Fibroblast of lung (primary cell): ENCODE data around the gene IRGQ. TPM values are rescaled to one million over a fixed set of nuclear protein-coding genes. Genes with fewer than 3 reads are reported as not detected.

Experiments
- DNase-seq, 2 donors: peaks; one replicate each; pipeline versions ENCODE4 v3.0.0 to v3.0.0-alpha.2; 2010; ENCODE audit warnings: low read depth in 2 of 2
- H2AFZ ChIP-seq: 2 replicates; pipeline ENCODE4 v1.5.1; 2012; ENCODE audit warnings: low read length, control low read depth, inconsistent platforms
- H3K27ac ChIP-seq: 2 replicates; pipeline ENCODE4 v1.5.1; 2011; ENCODE audit warnings: low read length, control low read depth; ENCODE audit not compliant: insufficient read depth
- H3K27me3 ChIP-seq: 2 replicates; pipeline ENCODE4 v1.5.1; 2011; ENCODE audit warnings: mild to moderate bottlenecking, low read length; ENCODE audit not compliant: control insufficient read depth, insufficient read depth
- H3K36me3 ChIP-seq: 2 replicates; pipeline ENCODE4 v1.5.1; 2011; ENCODE audit warnings: low read length; ENCODE audit not compliant: control insufficient read depth, insufficient read depth
- H3K4me1 ChIP-seq: 2 replicates; pipeline ENCODE4 v1.5.1; 2011; ENCODE audit warnings: low read length; ENCODE audit not compliant: control insufficient read depth, insufficient read depth; ENCODE audit errors: extremely low read depth
- H3K4me2 ChIP-seq: 2 replicates; pipeline ENCODE4 v1.5.1; 2011; ENCODE audit warnings: low read length, control low read depth; ENCODE audit not compliant: insufficient read depth; ENCODE audit errors: extremely low read depth
- H3K4me3 ChIP-seq, 4 experiments: fragments of 200-600 bp in 1 of 4; sonication (generic) in 1 of 4; replicated peaks in 1 of 4; 2 replicates each; pipeline ENCODE4 v1.5.1; 2011 to 2016; ENCODE audit warnings: low read length in 4 of 4, low read depth in 3 of 4, mild to moderate bottlenecking in 3 of 4, control low read depth in 2 of 4, inconsistent platforms in 1 of 4, mixed read lengths in 1 of 4; ENCODE audit not compliant: insufficient read depth in 1 of 4; ENCODE audit errors: control extremely low read depth in 1 of 4
- H3K79me2 ChIP-seq: 2 replicates; pipeline ENCODE4 v1.5.1; 2012; ENCODE audit warnings: mild to moderate bottlenecking, low read length, inconsistent platforms; ENCODE audit not compliant: control insufficient read depth, insufficient read depth
- H3K9ac ChIP-seq: 2 replicates; pipeline ENCODE4 v1.5.1; 2011; ENCODE audit warnings: mild to moderate bottlenecking, low read length, control low read depth; ENCODE audit not compliant: insufficient read depth
- H3K9me3 ChIP-seq: 2 replicates; pipeline ENCODE4 v1.5.1; 2012; ENCODE audit warnings: low read depth, low read length; ENCODE audit not compliant: control insufficient read depth, insufficient read depth
- H4K20me1 ChIP-seq: 2 replicates; pipeline ENCODE4 v1.5.1; 2011; ENCODE audit warnings: low read length; ENCODE audit not compliant: control insufficient read depth, insufficient read depth; ENCODE audit errors: extremely low read depth
- CTCF ChIP-seq, 2 donors: IDR thresholded peaks in 1 of 2; conservative IDR thresholded peaks in 1 of 2; 1 replicate in 1 of 2; 2 replicates in 1 of 2; pipeline ENCODE4 v1.5.1; 2011 to 2012; ENCODE audit warnings: low read length in 2 of 2, control low read depth in 1 of 2, inconsistent platforms in 1 of 2, low read depth in 1 of 2, mild to moderate bottlenecking in 1 of 2
- EZH2 ChIP-seq: IDR thresholded peaks from 2 replicates; pipeline ENCODE4 v1.5.1; 2012; ENCODE audit warnings: low read length, control low read depth, mild to moderate bottlenecking; ENCODE audit errors: missing control alignments
- polyA plus RNA-seq, 2 donors: library from polyadenylated mRNA; depleted of rRNA in 1 of 2; stranded (reverse) in 1 of 2; unstranded in 1 of 2; fragments of >200 nt; gene quantifications; 2 replicates each; pipeline ENCODE4 v1.2.1, GENCODE V29; 2011 to 2012; ENCODE audit warnings: missing spikeins in 1 of 2
- total RNA-seq: library from RNA; depleted of rRNA; stranded (reverse); fragments of >200 nt; gene quantifications from 2 replicates; pipeline ENCODE4 v1.2.1, GENCODE V29; 2014

IRGQ gene
- total and polyA plus RNA-seq, 2 donors (not counting 1 experiment from before 2014, with no cell fraction given): 11.7 to 12.2 TPM

- Histone ChIP-seq H3K4me1 (peaks cover 6% of the 10 kb centered on the region), H3K27ac (no peak overlapping the region), H3K36me3 (peaks cover 9% of the 10 kb centered on the region), H3K27me3 (no peaks in the 10 kb centered on the region), H3K4me2 (no peak overlapping the region), H3K9me3 (no peaks in the 10 kb centered on the region), H3K79me2 (peaks cover 26% of the 10 kb centered on the region), H4K20me1 (no peaks in the 10 kb centered on the region), H2AFZ (no peak overlapping the region), H3K4me3 (no peak overlapping the region), H3K9ac (no peak overlapping the region)
- no peak for DNase-seq
- no peak for TF ChIP-seq EZH2
- TF ChIP-seq CTCF (conservative IDR thresholded peaks at IDR 0.05 in 1 of 2, IDR thresholded peaks at IDR 0.05 in 1 of 2; ENCODE audit: low read depth in 1 of 2, low read length in 2 of 2): no peak
Observed at GRCh38 chr19:43599635-43600295, 3.8 kb upstream of the IRGQ start.

- no peaks in the 10 kb centered on the region for H3K27me3 ChIP-seq
- H3K4me2 ChIP-seq: no peak overlapping the region
- H3K9ac ChIP-seq: no peak overlapping the region
- H3K4me1 ChIP-seq: peaks cover 8% of the 10 kb centered on the region
- TF ChIP-seq EZH2: no peak
- TF ChIP-seq CTCF (conservative IDR thresholded peaks at IDR 0.05 in 1 of 2, IDR thresholded peaks at IDR 0.05 in 1 of 2; ENCODE audit: low read depth in 1 of 2, low read length in 2 of 2): no peak
- no peak overlapping the region for H3K27ac ChIP-seq
- no peaks in the 10 kb centered on the region for H3K9me3 ChIP-seq
- H3K4me3 ChIP-seq: no peak overlapping the region
- no peak overlapping the region for H2AFZ ChIP-seq
- peaks cover 36% of the 10 kb centered on the region for H3K79me2 ChIP-seq
- H4K20me1 ChIP-seq: no peaks in the 10 kb centered on the region
- no peak for DNase-seq
- H3K36me3 ChIP-seq: peaks cover 11% of the 10 kb centered on the region
Observed at GRCh38 chr19:43598445-43599240, 2.7 kb upstream of the IRGQ start.

- H3K9ac ChIP-seq: no peak overlapping the region
- H2AFZ ChIP-seq: no peak overlapping the region
- peaks cover 8% of the 10 kb centered on the region for H3K4me1 ChIP-seq
- peak overlapping the region in 3 of 4 experiments; percentile 27 to 100 (median 98) for H3K4me3 ChIP-seq
- peaks cover 42% of the 10 kb centered on the region for H3K79me2 ChIP-seq
- H3K4me2 ChIP-seq: peak overlapping the region; percentile 99
- H3K9me3 ChIP-seq: no peaks in the 10 kb centered on the region
- no peak for DNase-seq
- no peaks in the 10 kb centered on the region for H4K20me1 ChIP-seq
- TF ChIP-seq EZH2 (no peak), CTCF (conservative IDR thresholded peaks at IDR 0.05 in 1 of 2, IDR thresholded peaks at IDR 0.05 in 1 of 2; ENCODE audit: low read depth in 1 of 2, low read length in 2 of 2) (no peak)
- peaks cover 15% of the 10 kb centered on the region for H3K36me3 ChIP-seq
- no peak overlapping the region for H3K27ac ChIP-seq
- H3K27me3 ChIP-seq: no peaks in the 10 kb centered on the region
Observed at GRCh38 chr19:43597876-43598275, 1.9 kb upstream of the IRGQ start.
